Peyer's patch (tissue), 4 donors: ENCODE measurements around the gene UTP11.

Experiments
- POLR2A ChIP-seq, 2 donors: fragments of 450-650 bp; IDR thresholded peaks; one replicate each; pipeline ENCODE4 v1.5.1; 2017; ENCODE audit warnings: antibody characterized with exemption in 2 of 2, mild to moderate bottlenecking in 2 of 2, moderate library complexity in 2 of 2
- TF ChIP-seq, protein P1 (sequence below), 6 experiments: fragments of 450-650 bp in 4 of 6; fragments of 200-600 bp in 2 of 6; sonication (generic) in 1 of 6; IDR thresholded peaks; one replicate each; pipeline ENCODE4 v1.5.1; 2017 to 2019; ENCODE audit warnings: antibody characterized with exemption in 6 of 6, mild to moderate bottlenecking in 3 of 6, moderate library complexity in 1 of 6

DNA sequence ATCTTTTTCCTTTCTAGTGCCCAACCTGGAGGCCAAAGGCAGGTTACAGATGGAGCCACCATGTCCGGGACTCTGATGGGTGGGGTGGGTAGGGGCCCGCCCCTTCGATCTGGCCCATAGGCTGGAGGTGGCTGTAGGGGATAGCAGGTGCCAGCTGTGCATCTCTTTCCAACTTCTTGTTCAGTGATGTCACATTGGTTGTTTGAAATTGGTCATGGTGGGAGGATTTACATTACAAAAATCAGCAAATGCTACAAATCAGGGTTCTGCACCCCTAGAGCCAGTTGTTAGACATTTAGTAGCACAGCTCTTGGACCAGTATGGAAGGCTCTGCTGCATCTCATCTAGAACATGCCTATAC lies 56.4 kb downstream of the UTP11 start:
- TF ChIP-seq, protein P1, sequence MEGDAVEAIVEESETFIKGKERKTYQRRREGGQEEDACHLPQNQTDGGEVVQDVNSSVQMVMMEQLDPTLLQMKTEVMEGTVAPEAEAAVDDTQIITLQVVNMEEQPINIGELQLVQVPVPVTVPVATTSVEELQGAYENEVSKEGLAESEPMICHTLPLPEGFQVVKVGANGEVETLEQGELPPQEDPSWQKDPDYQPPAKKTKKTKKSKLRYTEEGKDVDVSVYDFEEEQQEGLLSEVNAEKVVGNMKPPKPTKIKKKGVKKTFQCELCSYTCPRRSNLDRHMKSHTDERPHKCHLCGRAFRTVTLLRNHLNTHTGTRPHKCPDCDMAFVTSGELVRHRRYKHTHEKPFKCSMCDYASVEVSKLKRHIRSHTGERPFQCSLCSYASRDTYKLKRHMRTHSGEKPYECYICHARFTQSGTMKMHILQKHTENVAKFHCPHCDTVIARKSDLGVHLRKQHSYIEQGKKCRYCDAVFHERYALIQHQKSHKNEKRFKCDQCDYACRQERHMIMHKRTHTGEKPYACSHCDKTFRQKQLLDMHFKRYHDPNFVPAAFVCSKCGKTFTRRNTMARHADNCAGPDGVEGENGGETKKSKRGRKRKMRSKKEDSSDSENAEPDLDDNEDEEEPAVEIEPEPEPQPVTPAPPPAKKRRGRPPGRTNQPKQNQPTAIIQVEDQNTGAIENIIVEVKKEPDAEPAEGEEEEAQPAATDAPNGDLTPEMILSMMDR (IDR thresholded peaks at IDR 0.05), result no peak
- no peak for TF ChIP-seq POLR2A (IDR thresholded peaks at IDR 0.05)
